Stimulated activated naive CD8-positive, alpha-beta T cell treated with anti-CD3 and anti-CD28 coated beads, Interleukin-15, Interleukin-2, amounts not matched to agents 100 U/mL and 50 U/mL, for 24 hours (primary cell): ENCODE results near the gene LRP11.
A peak's percentile ranks its signal among the peaks of the same experiment; 100 is the strongest.
"Not testable (repeated sequence)": the region's sequence is repeated elsewhere in the genome, so short reads cannot be mapped to it uniquely, and the experiment has no call there.

Experiments
- ATAC-seq: fragments of 150-1000 bp; cut with Tn5 transposase; one replicate; pipeline ENCODE4 v1.10.0; 2021
- DNase-seq: peaks from one replicate; pipeline ENCODE4 v3.0.0; 2021

The LRP11 gene, protein sequence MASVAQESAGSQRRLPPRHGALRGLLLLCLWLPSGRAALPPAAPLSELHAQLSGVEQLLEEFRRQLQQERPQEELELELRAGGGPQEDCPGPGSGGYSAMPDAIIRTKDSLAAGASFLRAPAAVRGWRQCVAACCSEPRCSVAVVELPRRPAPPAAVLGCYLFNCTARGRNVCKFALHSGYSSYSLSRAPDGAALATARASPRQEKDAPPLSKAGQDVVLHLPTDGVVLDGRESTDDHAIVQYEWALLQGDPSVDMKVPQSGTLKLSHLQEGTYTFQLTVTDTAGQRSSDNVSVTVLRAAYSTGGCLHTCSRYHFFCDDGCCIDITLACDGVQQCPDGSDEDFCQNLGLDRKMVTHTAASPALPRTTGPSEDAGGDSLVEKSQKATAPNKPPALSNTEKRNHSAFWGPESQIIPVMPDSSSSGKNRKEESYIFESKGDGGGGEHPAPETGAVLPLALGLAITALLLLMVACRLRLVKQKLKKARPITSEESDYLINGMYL

DNA sequence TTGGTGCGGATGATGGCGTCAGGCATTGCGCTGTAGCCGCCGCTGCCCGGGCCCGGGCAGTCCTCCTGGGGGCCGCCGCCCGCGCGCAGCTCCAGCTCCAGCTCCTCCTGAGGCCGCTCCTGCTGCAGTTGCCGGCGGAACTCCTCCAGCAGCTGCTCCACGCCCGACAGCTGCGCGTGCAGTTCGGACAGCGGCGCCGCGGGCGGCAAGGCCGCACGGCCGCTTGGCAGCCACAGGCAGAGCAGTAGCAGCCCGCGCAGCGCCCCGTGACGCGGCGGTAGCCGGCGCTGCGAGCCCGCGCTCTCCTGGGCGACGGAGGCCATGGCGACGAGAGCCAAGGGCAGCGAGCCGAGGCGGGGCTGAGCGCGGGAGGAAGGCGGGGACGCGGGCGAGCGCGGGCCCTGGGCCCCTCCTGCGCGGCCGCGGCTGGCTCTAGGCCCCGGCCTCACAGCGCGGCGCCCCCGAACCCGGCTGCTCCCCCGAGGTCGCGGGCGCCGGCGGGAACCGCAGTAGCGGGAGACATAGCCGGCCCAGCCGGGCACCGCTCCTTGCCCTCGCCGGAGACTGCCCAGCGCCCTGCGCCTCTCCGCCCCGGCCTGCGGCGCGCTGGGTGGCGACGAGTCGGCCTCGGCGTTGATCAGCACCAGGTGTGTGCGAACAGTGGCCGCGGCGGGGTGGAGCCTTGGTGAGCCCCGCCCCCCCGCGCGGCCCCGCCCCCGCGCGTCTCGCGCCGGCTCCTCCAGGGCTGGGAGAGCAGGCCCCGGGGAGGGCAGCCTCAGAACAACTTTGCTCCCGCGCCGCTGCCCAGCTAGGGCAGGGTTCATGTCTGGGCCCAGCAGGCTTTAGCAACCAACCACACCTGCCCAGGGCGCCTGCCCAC is at the start of gene LRP11:
TSS of gene LRP11 (minus strand) at position 662 of the 880 bp plus-strand sequence. CDS start at position 323, 339 bp downstream.
- ATAC-seq (peak; percentile 88), DNase-seq (peak; percentile 83)

DNA sequence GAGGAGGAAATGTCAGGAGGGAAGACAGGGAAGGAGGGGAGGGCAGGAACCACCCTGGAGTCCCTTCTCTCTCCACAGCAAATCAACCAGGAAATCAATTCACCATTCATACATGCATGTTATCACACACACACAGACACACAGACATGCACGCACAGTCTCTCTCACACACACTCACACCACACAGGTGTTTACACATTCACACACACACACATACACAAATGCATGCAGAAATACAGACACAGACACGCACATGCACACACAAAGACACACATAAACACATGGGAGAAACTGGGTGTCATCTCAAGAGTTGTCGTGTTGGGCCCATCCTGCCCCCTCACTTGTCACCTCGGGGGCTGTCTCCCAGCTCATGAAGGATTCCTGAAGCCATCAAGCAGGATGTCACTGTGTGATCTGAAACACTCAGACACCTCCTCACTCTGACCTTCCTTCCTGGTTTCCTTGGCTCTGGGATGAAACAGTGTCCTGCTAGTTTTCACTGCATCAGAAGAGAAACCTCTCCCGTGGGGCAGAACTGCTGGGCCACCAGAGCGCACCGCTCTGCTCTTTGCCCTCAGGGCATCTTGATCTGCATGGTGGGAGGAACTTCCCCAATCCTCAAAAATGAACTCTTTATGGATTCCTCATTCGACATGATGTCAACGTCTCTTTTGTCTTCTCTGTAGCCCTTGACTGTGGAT is 49.5 kb upstream of the LRP11 start:
- no peak for DNase-seq

DNA sequence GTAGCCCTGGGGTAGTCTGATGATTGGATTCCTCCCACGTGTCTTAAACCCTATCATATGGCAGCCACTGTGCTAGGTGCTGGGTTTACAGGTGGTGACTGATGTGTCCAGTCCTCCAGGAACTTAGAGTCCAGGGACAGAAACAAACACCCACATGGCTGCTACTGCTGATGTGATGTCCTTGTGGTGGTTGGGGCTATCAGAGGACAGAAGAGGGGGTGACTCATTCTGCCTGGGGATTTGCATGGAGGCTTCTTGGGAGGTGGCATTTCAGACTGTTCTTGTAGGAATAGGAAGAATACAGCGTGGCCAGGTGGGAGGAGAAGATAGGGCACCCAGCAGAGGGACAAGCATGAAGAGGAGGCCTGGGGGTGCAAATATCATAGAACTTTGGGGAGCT is 48.9 kb upstream of the LRP11 start:
- peak; percentile 9 for ATAC-seq
- DNase-seq, result no peak

More for the DNA sequence above, 49.5 kb upstream of the LRP11 start:
- no peak for ATAC-seq

DNA sequence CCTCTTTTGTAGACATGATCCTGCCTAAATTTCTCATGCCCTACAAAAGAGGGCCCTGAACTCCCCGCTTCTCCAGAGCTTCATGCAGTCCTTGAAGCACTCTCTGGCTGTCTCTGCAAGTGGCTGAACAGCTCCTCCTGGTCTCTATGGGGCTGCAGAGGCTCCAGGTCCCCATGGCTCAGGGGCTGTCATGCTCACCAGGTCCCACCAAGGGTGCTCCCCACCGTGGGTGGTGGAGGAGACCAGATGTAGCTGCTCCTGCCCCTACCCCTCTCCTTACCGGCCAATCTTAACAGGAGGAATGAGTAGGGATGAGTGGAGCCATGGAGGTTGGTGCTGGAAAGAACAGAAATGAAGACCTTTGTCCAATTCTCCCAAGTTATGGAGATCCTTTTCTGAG is 48.5 kb upstream of the LRP11 start:
- not testable (repeated sequence) for DNase-seq, ATAC-seq

DNA sequence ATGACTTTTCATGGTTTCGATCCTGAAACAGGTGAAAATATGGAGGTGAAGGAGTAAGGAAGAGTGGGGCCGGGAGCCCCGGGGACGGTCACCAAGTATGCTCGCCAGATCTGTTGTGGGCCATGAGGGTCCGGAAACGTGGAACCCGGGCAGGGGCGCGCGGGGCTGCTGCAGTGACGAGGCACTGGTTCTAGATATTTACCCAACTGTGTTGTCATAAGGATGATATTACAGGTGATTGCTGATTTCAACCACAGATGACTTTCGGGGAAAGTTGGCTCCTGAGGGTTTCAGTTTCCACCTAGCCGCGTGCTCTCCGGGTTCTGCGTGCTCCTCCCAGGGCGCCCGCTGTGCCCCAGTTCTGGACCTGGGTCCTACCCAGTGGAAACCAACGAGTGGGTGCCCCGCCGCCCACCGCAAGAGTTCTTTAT is 46.6 kb upstream of the LRP11 start:
- DNase-seq, result no peak
- ATAC-seq, result no peak

DNA sequence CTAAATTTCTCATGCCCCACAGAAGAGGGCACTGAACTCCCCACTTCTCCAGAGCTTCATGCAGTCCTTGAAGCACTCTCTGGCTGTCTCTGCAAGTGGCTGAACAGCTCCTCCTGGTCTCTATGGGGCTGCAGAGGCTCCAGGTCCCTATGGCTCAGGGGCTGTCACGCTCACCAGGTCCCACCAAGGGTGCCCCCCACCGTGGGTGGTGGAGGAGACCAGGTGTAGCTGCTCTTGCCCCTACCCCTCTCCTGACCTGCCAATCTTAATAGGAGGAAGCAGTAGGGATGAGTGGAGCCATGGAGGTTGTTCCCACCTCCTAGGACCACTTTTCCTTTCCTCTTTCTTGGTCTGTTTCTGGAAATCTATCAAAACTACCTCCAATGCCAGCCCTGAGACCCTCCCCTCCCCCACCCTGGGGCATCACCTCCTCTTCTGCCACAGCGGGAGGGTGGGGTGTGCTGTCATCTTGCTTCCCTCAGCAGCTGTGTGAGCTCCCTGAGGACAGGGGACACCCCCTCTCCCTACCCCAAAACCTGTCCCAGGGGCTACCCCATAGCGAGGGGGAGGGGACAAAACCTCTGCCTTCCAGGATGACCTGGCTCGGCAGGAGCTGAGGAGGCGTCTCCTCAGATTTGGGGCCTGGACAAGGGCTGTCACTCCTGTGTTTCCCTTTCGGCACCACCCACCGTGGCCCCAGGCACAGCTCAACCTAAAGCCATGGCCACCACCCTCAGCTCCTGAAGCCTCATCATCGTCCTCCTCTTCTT is 45.7 kb upstream of the LRP11 start:
- no peak for ATAC-seq

DNA sequence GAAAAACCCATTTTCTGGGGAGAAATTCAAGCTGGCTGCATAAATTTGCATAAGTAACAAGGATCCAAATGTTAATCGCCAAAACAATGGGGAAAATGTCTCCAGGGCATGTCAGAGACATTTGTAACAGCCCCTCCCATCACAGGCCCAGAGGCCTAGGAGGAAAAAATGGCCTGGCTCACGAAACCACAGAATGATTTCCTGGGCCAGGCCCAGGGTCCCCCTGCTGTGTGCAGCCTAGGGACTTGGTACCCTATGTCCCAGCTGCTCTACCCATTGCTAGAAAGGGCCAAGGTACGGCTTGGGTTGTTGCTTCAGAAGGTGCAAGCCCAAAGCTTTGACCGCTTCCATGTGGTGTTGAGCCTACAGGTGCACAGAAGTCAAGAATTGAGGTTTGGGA is 44.3 kb upstream of the LRP11 start:
- not testable (repeated sequence) for ATAC-seq, DNase-seq

More for the DNA sequence above, 45.7 kb upstream of the LRP11 start:
- DNase-seq, result no peak

DNA sequence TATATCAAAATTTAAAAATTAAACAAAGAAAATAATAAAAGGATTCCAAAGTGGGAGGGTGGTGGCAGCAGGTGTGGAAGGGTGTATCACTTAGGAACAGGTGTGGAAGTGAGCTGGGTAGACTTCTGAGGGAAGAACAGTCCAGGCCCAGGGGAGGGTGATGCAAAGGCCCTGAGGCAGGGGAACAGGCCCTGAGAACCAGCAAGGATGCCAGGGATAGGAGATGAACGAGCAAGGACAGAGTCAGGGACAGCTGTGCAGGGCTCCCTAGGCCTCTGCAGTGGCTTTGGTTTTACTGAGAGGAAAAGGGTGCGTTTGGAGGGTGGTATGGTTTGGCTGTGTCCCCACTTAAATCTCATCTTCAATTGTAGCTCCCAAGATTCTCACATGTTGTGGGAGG is 43.2 kb upstream of the LRP11 start:
- DNase-seq (no peak), ATAC-seq (no peak)

DNA sequence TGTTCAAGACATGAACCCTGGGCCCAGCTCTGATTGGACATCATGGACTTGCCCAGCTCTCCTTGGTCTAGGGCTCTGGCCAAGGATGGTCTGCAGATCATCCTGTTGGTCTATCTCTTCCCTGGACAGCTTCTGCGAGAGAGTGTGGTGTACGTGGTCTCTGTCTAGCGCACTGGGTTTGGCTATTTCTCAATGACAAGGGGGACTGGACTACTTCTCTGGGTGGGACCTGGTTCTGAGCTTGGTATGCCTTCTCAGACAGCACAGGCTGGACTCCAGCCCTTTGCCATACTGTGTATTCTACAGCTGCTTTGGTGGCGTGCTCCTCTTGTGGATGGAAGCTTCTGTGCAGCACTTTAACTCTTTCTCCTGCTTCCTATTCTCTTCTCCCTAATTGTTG is 42.2 kb upstream of the LRP11 start:
- ATAC-seq, result no peak

DNA sequence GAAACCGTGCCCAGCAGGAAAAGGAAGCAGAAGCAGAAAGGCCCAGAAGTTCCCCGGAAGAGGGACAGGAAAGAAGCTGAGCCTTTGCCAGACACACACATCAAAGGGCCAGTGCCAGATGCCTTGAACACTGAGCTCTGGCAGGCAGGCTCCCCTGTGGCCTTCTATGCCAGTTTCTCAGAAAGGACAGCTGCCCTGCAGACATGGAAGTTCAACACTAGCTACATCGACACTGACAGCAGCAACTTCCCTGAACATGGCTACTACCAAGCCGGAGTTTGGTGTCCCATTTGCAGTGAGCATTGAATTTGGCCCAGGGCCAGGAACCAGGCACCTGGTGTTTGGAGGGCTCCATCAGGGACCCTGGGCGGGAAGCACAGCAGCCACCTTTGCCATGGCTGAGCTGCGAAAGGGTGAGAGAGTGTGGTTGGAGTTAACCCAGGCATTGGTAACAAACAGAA is 41.8 kb upstream of the LRP11 start:
- ATAC-seq, result no peak

More for the DNA sequence above, 42.2 kb upstream of the LRP11 start:
- DNase-seq, result no peak

DNA sequence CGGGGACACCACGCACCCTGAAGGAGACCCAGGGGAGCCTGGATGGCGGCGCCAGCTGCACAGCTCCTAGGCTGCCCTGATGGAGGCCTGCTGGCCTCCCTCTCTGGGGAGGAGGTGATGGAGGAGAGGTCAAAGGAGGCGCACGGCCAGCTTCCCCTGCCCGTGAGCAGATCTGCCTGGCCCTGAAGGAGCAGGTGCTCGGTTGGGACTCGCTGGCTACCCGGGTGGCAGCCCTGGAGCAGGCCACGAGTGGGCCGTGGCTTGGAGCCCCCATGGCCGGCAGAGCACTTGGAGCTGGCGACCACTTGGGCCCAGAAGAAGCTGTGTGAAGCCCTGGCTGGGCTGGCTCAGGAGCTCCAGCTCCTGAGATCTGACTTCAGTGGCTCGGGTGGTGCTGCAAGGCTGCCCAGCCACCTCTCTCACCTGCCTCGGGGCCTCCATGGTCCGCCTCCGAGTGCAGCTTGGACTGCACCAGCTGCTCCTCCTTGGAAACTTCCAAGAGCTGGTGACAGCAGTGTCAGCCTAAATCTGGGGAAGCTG is 41.3 kb upstream of the LRP11 start:
- ATAC-seq (peak; percentile 46), DNase-seq (no peak)

More for the DNA sequence above, 41.8 kb upstream of the LRP11 start:
- DNase-seq, result no peak

DNA sequence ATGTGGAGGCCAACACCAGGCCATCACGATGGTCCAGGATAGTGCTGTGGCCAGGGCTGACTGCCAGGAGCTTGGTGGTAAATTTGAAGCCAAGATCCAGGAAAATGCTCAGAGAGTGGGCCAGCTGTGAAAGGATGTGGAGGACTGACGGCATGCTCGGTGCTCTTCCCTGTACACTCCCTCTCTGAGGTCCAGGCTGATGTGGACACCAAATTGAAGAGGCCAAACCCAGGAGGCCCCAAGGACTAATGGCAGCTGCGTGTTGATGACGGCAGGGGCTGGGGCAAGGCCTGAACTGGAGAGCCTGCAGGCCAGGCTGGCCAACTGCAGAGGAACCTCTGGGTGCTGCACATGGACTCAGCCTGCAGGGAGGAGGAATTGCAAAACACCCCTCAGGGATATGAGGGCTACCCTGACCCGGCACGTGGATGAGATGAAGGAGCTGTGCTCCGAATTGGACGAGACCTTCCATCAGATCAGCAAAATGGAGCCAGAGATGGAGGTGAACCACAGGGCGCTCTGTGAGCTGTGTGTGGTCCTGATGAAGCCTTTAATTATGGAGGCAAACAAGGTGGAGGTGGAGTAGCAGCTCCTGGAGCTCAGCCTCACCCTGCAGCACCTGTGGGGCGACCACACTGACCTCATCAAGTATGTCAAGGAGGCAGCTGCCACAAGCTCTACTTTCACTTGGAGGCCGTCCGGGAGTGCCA is 40.7 kb upstream of the LRP11 start:
- ATAC-seq (no peak), DNase-seq (no peak)

DNA sequence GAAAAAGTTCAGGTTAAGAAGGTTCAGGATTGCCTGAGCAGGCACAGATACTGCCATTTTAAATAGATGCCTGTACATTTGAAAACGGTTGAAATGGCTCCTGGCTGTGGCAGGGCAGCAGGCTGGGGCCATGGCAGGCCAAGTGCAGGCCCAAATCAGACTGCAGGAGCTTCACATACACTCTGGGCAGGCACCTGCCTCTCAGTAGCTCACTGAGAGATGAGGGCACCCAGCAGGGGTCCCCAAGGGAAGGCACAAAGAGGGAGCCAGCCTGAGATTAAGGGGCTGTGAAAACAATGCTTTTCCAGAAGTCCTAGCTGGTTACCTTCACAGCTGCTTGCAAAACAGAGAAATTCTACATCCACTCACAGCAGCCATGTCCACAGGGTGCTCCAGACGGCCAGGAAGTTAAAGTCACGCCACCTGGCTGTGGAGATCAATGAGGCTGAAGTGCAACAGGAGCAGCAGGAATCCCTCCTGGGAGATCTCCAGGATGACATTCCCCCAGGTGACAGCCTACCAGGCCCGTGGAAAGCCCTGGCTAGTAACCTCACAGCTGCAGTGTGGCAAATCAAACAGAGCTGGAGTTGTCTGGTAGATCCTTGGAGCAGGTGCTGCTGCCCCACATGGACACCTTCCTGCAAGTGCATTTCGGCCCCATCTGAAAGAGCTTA is 39.9 kb upstream of the LRP11 start:
- ATAC-seq (no peak), DNase-seq (no peak)

DNA sequence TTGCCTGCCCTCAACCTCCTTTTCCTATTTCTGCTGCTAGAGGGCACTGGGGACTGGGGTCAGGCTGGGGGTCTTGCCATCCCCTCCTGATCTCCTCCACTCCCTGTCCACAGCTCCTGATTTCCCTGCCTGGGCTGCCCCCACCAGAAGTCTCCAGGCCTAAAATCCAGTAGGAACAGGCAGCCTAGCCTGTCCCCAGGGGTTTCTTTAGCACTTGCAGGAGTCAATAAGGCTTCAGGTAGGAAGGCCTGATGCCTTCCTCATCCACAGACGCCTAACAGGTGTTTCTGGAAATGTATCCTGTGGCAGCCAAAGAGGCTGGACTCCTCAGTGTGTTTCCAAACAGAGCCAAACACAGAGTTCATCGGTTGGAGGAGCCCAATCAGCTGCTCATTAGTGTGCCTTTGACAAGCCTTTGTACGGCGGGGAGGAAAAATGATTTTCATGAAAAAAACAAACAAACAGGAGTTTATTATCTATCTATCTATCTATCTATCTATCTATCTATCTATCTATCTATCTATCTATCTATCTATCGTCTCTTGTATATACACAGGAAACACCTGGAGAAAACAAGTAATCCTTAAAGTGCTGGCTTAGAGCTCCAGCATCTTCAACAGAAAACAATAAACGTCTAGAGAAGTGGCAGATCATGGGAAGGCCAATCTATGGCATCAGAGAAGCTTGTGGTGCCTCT is 37.4 kb upstream of the LRP11 start:
- no peak for DNase-seq
- no peak for ATAC-seq

DNA sequence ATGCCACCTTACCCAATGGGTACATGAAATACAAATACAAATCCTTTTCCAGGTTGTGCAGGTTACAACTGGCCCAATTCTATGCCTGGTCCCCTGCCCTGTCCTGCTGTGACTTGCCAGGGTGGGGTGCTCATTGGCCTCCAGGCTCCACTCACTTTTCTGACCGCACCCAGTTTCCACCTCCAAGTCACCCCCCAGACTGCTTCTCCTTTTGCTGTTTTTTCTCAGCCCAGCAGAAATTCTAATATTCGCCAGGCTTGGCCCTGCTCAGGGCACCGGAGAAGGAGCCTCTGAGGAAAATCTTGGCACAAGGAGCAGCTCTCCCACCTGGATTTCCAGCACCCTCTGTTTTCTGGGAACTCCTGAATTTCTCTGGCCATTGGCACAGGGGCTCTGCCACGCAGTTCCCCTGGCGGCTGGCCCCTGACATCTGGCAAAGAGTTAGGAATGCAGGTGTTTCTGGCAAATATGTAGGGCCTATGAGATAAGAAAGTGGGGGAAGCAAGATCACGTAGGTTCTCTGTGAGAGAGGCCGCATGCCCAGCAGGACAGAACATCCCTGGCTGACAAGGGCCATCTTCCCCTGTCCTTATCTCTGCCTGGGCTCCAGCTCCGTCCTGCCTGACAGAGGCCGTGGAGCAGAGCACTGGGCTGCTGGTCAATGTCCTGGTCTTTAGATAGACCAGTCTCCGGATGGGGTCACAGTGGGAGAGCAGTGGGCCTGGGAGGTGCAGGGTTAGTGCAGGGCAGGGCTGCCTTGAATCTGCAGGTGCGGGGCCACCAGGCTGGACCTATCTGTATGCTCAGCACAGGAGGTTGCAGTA is 36.7 kb upstream of the LRP11 start:
- ATAC-seq, result no peak
- no peak for DNase-seq

DNA sequence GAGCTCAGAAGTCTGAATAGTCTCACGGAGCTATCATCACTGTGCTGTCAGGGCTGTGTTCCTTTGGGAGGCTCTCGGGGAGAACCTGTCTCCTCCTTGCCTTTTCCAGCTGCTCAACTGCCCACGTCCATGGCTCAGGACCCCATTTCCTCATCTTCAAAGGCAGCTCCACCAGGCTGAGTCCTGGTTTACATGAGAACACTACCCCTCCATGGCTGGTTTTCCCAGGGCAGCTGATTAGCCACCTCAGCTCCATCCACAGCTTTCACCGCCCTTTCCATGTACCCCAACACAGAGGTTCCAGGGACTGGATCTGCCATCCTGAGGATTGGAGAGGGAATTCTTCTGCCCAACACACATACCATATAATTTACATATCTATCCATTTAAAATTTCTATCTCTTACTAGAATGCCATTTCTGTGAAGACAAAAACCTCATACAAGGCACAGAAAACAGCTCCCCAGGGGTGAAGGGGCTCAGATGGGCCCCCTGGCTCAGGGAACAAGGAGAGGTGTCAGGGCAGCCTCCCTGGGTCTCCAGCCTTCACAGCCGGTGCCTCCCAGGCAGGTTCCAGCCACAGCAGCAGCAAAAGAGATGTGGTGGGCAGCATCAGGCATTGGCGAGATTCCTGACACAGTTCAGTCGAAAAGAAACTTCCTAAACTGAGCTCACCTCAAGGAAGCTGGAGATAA is 35.9 kb upstream of the LRP11 start:
- ATAC-seq (no peak), DNase-seq (no peak)

DNA sequence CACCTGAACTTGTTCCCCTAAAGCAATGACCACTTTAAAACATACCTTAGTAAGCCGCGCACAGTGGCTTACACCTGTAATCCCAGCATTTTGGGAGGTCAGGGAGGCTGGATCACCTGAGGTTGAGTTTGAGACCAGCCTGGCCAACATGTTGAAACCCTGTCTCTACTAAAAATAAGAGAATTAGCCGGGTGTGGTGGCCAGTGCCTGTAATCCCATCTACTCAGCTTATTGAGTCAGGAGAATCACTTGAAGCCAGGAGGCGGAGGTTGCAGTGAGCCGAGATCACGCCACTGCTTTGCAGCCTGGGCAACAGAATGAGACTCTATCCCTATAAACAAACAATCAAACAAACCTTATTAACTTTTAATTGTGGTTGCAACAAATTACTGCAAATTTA is 35.3 kb upstream of the LRP11 start:
- DNase-seq (no peak), ATAC-seq (no peak)

DNA sequence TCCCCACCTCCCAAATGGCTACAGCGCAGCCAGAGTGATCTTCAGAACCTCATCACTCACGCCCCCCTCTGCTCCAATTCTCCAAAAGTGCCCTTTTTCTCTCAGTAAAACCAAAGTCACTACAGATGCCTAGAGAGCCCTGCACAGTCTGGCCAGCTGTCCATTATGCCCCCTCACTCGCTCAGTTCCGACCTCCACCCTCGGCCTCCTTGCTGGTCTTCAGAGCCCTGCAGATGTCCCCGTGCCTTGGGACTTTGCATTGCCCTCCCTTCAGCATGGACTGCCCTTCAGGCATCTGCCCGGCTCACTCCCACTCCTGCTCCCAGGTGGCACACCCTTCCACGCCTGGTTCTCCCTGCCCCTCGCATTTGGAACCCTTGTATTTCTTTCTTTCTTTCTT is 34.8 kb upstream of the LRP11 start:
- DNase-seq (no peak), ATAC-seq (no peak)
